B cell (primary cell): ENCODE data around the gene INTS3. TPM values are rescaled to one million over a fixed set of nuclear protein-coding genes. Genes with fewer than 3 reads are reported as not detected.

Experiments used
- ATAC-seq: fragments of 200-7000 bp; cut with Tn5 transposase; one replicate; pipeline ENCODE4 v1.10.0; 2021; ENCODE audit warnings: low read depth, mild to moderate bottlenecking, moderate number of reproducible peaks, moderate library complexity
- CTCF ChIA-PET: fragments of 350-600 bp; sonication (Branson Sonifier 250); formaldehyde crosslinking; loops from one replicate; lab custom pipeline; 2021; ENCODE audit warnings: antibody characterized with exemption, inconsistent platforms; lab: Charles Lee
- POLR2A ChIA-PET: fragments of 350-600 bp; sonication (Branson Sonifier 250); formaldehyde crosslinking; loops from one replicate; lab custom pipeline; 2021; ENCODE audit warnings: antibody characterized with exemption; lab: Charles Lee
- DNase-seq: peaks from one replicate; pipeline ENCODE4 v3.0.0; 2013
- H2AFZ ChIP-seq: 2 replicates; pipeline ENCODE4 v1.6.1; 2012; ENCODE audit warnings: mild to moderate bottlenecking, low read depth, low read length; ENCODE audit not compliant: insufficient read depth, poor library complexity, severe bottlenecking
- H3K27ac ChIP-seq, 2 donors: 1 replicate in 1 of 2; 2 replicates in 1 of 2; pipeline ENCODE4 v1.5.1; 2012 to 2013; ENCODE audit warnings: low read length in 2 of 2, mild to moderate bottlenecking in 2 of 2, moderate library complexity in 1 of 2
- H3K27me3 ChIP-seq, 4 experiments: fragments of 200-600 bp in 1 of 4; sonication (generic) in 1 of 4; replicated peaks in 1 of 4; 1 replicate in 2 of 4; 2 replicates in 2 of 4; pipeline versions ENCODE4 v1.6.1 to v1.7.0; 2013 to 2016; ENCODE audit warnings: low read length in 3 of 4, mild to moderate bottlenecking in 2 of 4, mixed read lengths in 1 of 4, moderate library complexity in 1 of 4; ENCODE audit not compliant: insufficient read depth in 4 of 4, control insufficient read depth in 3 of 4; ENCODE audit errors: control extremely low read depth in 1 of 4
- H3K36me3 ChIP-seq, 2 experiments: replicated peaks in 1 of 2; 1 replicate in 1 of 2; 2 replicates in 1 of 2; pipeline versions ENCODE4 v1.6.1 to v1.7.1; 2013; ENCODE audit warnings: low read length in 1 of 2; ENCODE audit not compliant: insufficient read depth in 2 of 2, control insufficient read depth in 1 of 2; ENCODE audit errors: control extremely low read depth in 1 of 2, extremely low read depth in 1 of 2
- H3K4me1 ChIP-seq, 2 donors: fragments of 200-600 bp in 1 of 2; sonication (generic) in 1 of 2; 1 replicate in 1 of 2; 2 replicates in 1 of 2; pipeline versions ENCODE4 v1.5.1 to v1.6.1; 2013 to 2017; ENCODE audit warnings: low read length in 2 of 2; ENCODE audit not compliant: control insufficient read depth in 2 of 2, insufficient read depth in 2 of 2
- H3K4me2 ChIP-seq: replicated peaks from 2 replicates; pipeline ENCODE3; 2012; ENCODE audit warnings: mild to moderate bottlenecking, low read depth, low read length; ENCODE audit not compliant: poor library complexity, severe bottlenecking
- H3K4me3 ChIP-seq, 5 experiments: fragments of 200-600 bp in 1 of 5; sonication (generic) in 1 of 5; 1 replicate in 3 of 5; 2 replicates in 2 of 5; pipeline versions ENCODE4 v1.5.1 to v1.7.0; 2011 to 2016; ENCODE audit warnings: low read length in 4 of 5, mild to moderate bottlenecking in 4 of 5, low read depth in 2 of 5, control low read depth in 1 of 5, moderate library complexity in 1 of 5; ENCODE audit not compliant: insufficient read depth in 1 of 5; ENCODE audit errors: control extremely low read depth in 1 of 5, extremely low read depth in 1 of 5
- H3K79me2 ChIP-seq: fragments of 200-600 bp; sonication (generic); one replicate; pipeline ENCODE4 v1.6.0; 2016; ENCODE audit warnings: low read length; ENCODE audit not compliant: control insufficient read depth, insufficient read depth
- H3K9ac ChIP-seq: fragments of 200-600 bp; sonication (generic); 2 replicates; pipeline ENCODE4 v1.6.1; 2017; ENCODE audit warnings: mild to moderate bottlenecking, low read length, moderate library complexity
- H3K9me3 ChIP-seq, 3 donors: one replicate each; pipeline versions ENCODE4 v1.6.1 to v1.7.1; 2013; ENCODE audit warnings: low read length in 2 of 3; ENCODE audit not compliant: control insufficient read depth in 2 of 3, insufficient read depth in 1 of 3; ENCODE audit errors: control extremely low read depth in 1 of 3
- H4K20me1 ChIP-seq: 2 replicates; pipeline ENCODE4 v1.6.0; 2012; ENCODE audit warnings: mild to moderate bottlenecking, low read length; ENCODE audit not compliant: insufficient read depth, control insufficient read depth, poor library complexity, severe bottlenecking
- H3K27ac Mint-ChIP-seq: one replicate; pipeline ENCODE4 v1.8.0; 2021; ENCODE audit warnings: mixed read lengths
- H3K27me3 Mint-ChIP-seq: one replicate; pipeline ENCODE4 v1.8.0; 2021; ENCODE audit warnings: mixed read lengths
- H3K4me1 Mint-ChIP-seq: one replicate; pipeline ENCODE4 v1.8.0; 2021; ENCODE audit warnings: mixed read lengths
- H3K4me3 Mint-ChIP-seq: one replicate; pipeline ENCODE4 v1.8.0; 2021; ENCODE audit warnings: mixed read lengths
- H3K9me3 Mint-ChIP-seq: one replicate; pipeline ENCODE4 v1.8.0; 2022; ENCODE audit warnings: mixed read lengths; ENCODE audit not compliant: insufficient read depth
- EZH2 ChIP-seq: IDR thresholded peaks from 2 replicates; pipeline ENCODE4 v1.6.1; 2012; ENCODE audit warnings: borderline replicate concordance, low read depth, mild to moderate bottlenecking, moderate library complexity, low read length; ENCODE audit not compliant: insufficient read depth, poor library complexity, severe bottlenecking
- WGBS: methylation state at CpG from one replicate; pipeline ENCODE4 v1.1.5; 2013; ENCODE audit warnings: missing lambda C conversion rate; ENCODE audit not compliant: insufficient coverage; 5-methylcytosine and 5-hydroxymethylcytosine counted together
- intact Hi-C: fragments of 100-400 bp; cut with micrococcal nuclease; formaldehyde crosslinking; loops from one replicate; pipeline ENCODE4 v1.10.0; 2022
- polyA minus RNA-seq: library from RNA; depleted of rRNA, polyadenylated mRNA; stranded (reverse); fragments of >200 nt; gene quantifications from 2 replicates; pipeline ENCODE4 v1.2.3, GENCODE V29; 2012
- polyA plus RNA-seq: library from polyadenylated mRNA; depleted of rRNA; stranded (reverse); fragments of >200 nt; gene quantifications from 2 replicates; pipeline ENCODE4 v1.2.3, GENCODE V29; 2012
- total RNA-seq, 2 donors: library from RNA; stranded (reverse); fragments of 120-200 nt in 1 of 2; gene quantifications; 1 replicate in 1 of 2; 2 replicates in 1 of 2; pipeline versions ENCODE4 v1.2.3 to v1.2.4, GENCODE V29; 2013 to 2022
- TF ChIP-seq, protein P1 (sequence below): fragments of 200-600 bp; IDR thresholded peaks from one replicate; pipeline ENCODE4 v1.8.0; 2022; ENCODE audit warnings: antibody characterized with exemption, mild to moderate bottlenecking

Gene INTS3, protein sequence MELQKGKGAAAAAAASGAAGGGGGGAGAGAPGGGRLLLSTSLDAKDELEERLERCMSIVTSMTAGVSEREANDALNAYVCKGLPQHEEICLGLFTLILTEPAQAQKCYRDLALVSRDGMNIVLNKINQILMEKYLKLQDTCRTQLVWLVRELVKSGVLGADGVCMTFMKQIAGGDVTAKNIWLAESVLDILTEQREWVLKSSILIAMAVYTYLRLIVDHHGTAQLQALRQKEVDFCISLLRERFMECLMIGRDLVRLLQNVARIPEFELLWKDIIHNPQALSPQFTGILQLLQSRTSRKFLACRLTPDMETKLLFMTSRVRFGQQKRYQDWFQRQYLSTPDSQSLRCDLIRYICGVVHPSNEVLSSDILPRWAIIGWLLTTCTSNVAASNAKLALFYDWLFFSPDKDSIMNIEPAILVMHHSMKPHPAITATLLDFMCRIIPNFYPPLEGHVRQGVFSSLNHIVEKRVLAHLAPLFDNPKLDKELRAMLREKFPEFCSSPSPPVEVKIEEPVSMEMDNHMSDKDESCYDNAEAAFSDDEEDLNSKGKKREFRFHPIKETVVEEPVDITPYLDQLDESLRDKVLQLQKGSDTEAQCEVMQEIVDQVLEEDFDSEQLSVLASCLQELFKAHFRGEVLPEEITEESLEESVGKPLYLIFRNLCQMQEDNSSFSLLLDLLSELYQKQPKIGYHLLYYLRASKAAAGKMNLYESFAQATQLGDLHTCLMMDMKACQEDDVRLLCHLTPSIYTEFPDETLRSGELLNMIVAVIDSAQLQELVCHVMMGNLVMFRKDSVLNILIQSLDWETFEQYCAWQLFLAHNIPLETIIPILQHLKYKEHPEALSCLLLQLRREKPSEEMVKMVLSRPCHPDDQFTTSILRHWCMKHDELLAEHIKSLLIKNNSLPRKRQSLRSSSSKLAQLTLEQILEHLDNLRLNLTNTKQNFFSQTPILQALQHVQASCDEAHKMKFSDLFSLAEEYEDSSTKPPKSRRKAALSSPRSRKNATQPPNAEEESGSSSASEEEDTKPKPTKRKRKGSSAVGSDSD
- total RNA-seq = 69.1 and 69.3 TPM in 2 replicates
- total RNA-seq (2013) = 31.0 TPM
- 71.5 and 84.1 TPM in 2 replicates for polyA plus RNA-seq
- polyA minus RNA-seq = 28.7 and 42.0 TPM in 2 replicates

DNA sequence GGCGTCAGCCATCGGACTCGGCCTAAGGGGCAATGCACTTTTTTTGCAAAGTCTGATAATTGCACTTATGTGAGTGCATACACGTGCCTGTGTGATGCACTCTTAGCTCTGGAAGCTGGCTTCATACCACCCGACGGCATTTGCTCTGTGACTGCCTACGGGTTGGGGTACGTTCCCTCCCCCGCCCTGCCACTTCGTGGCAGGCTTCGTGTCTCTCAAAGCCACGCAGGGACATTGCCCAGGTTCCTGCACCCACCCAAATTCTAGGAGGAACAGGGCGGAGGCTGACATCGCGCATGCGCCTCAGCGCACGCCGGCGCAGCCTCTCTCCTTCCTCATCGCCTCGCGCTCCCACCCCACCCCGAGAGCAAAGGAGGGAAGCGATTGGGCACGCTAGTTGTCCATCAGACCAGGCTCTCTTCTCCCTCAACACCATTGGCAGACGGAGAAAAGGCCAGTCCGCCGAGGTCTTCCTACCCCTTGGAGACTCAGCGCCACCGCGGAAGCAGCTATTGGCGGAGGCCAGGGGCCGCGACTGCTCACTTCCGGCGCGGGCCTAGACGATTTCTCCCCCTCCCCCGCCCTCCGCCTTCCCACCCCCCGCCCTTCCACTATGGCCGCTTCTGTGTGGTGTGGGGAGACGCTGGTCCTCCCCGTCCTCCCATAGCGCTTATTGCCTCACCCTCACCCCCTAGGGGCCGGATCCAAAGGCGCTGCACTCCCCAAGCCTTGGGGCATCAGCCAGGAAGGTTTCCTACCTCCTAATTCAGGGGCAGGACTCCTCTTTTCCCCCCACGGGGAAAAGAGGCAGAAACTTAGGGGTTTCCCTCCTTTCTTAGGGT lies at the start of gene INTS3:
Gene INTS3 (plus strand): TSS at position 588 of the 842 bp plus-strand sequence. CDS start 585 bp downstream, outside the sequence.
- Mint-ChIP-seq H3K4me3 (peak within 1 kb of the TSS; percentile 84), H3K9me3 (no peaks in the 10 kb centered on the region)
- CTCF ChIA-PET = interaction anchor here (1.6 kb wide), 1 partner anchor 217 kb away, joined by 4 read pairs; no protein-coding TSS in a partner anchor

More for the DNA sequence above, at the start of gene INTS3:
- Mint-ChIP-seq H3K27ac (peak within 1 kb of the TSS; percentile 86), H3K27me3 (no peaks in the 10 kb centered on the region), H3K4me1 (peaks cover 36% of the 10 kb centered on the region)
- Histone ChIP-seq H3K9ac (peak within 1 kb of the TSS; percentile 94), H3K36me3 (peaks cover 0 to 2% of the 10 kb centered on the region in 2 experiments), H3K4me3 (peak within 1 kb of the TSS; percentile 78 to 99 (median 91)), H3K9me3 (no peaks in the 10 kb centered on the region), H2AFZ (peak within 1 kb of the TSS; percentile 97), H3K27me3 (no peaks in the 10 kb centered on the region), H3K4me2 (peak within 1 kb of the TSS; percentile 97), H3K4me1 (peaks cover 9 to 16% of the 10 kb centered on the region in 2 donors), H4K20me1 (no peaks in the 10 kb centered on the region), H3K79me2 (peaks cover 7% of the 10 kb centered on the region), H3K27ac (peak within 1 kb of the TSS; percentile 97 to 98)
- DNase-seq = peak; percentile 99
- intact Hi-C loops = loop anchor here (1.0 to 5.0 kb wide), 7 partner anchors 21 to 265 kb away; partner anchors contain the start of genes CHTOP, DENND4B, RPS27 and SNAPIN
- under 1% methylated on average over 33 of the region's 49 CpGs for WGBS
- TF ChIP-seq, protein P1, sequence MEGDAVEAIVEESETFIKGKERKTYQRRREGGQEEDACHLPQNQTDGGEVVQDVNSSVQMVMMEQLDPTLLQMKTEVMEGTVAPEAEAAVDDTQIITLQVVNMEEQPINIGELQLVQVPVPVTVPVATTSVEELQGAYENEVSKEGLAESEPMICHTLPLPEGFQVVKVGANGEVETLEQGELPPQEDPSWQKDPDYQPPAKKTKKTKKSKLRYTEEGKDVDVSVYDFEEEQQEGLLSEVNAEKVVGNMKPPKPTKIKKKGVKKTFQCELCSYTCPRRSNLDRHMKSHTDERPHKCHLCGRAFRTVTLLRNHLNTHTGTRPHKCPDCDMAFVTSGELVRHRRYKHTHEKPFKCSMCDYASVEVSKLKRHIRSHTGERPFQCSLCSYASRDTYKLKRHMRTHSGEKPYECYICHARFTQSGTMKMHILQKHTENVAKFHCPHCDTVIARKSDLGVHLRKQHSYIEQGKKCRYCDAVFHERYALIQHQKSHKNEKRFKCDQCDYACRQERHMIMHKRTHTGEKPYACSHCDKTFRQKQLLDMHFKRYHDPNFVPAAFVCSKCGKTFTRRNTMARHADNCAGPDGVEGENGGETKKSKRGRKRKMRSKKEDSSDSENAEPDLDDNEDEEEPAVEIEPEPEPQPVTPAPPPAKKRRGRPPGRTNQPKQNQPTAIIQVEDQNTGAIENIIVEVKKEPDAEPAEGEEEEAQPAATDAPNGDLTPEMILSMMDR = no peak
- TF ChIP-seq EZH2 = no peak
- POLR2A ChIA-PET = interaction anchor here (0.5 to 1.6 kb wide), 13 partner anchors 34 to 263 kb away, joined by 3 to 15 read pairs (median 5); partner anchors contain the start of genes CHTOP, CREB3L4, GATAD2B and JTB
- peak; percentile 99 for ATAC-seq
